Cerebellar cortex (tissue), 1 donor: Measurements from ENCODE around the gene NINL.
"Not testable (repeated sequence)": the region's sequence is repeated elsewhere in the genome, so short reads cannot be mapped to it uniquely, and the experiment has no call there.

ENCODE experiments used
- DNase-seq: peaks from one replicate; pipeline ENCODE4 v3.0.0-alpha.2; 2015; ENCODE audit warnings: low spot score

Gene NINL

DNA sequence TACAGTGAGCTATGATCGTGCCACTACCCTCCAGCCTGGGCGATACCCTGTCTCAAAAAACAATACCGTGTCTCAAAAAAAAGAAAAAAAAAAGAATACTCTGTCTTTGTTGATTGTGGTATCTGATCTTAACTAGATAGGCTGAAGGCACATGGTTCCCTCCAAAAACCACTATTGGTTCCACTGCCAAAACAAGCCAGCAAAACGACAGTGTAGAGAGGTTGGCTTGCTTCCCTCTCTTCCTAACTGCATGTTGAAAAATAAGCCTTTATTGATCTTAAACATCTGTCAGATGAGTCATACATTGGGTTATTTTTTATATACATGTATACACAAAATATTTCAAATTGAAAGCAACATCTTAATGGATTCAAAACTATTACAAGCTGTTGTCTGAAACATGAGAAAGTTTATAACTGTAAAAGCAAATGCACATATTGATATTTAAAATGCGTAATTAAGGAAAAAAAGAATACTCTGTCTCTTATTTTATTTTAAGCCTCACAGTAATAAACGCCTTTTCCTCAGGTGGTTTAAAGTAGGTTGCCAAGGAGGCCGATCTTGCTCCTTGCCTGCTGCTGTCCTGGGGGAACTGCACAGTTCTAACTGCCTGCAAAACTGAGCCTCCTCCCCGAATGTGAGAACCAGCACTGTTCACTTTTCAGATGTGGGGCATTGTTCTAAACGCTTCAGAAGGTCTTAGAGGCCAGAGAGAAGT, 7.0 kb upstream of the NINL start:
- no peak for DNase-seq

DNA sequence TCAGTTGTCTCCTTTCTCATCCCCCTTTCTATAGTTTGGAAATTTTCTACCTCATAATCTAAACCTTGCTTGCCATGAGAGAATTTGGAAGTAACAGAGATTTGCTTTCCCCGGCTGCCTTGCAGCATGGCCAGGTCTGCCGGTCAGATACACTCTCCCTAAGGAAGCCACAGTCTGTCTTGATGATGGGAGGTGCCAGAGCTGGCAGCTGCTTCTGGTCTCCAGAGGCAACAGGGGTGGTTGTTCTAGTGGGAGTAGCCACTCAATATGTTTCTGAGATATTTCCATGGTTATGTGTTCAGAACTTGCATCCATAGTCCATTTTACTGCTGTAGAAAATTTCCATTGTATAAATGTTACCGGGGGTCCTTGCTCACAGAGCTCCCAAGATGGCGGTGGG, 5.4 kb upstream of the NINL start:
- DNase-seq: not testable (repeated sequence)

DNA sequence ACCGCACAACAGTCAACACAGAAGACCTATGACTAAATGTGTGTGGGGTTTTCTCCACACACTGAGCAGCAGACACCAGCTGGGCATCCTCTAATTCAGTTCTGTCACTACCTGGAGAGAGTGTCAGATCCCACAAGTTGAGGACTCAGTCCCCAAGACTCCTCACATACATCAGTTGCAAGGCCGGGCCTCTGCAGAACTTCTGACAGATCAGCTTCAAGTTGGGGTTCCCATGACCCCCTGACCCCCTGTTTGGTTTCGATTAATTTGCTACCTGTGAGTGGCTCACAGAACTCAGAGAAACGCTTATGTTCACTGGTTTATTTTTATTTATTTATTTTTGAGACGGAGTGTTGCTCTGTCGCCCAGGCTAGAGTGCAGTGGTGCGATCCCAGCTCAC, 3.2 kb upstream of the NINL start:
- no peak for DNase-seq

GRCh38 chr20:25587536-25587935, 2.2 kb upstream of the NINL start:
- DNase-seq: no peak

- no peak for DNase-seq
Measured at GRCh38 chr20:25586877-25587276, 1.5 kb upstream of the NINL start.

- not testable (repeated sequence) for DNase-seq
Measured at GRCh38 chr20:25583607-25584006, 1.7 kb downstream of the NINL start.

DNA sequence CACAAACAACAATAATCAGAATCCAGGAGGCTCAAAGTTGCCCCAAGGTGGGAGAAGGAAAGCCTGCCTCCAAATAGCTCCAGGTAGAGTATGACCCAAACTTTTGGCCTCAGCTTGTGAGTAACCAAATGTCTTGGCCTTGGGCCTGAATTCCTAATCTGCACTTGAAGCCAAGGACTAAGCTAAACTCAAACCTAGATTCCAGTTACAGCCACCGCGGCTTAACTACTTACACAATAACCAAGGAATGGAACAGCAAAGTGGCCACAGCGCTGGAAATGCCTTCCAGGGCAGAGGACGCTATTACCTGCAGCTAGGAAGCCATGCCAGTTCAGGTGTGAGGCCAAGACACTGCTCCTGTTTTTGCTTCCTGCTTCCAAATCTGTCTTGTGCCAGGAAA, 4.6 kb downstream of the NINL start:
- DNase-seq: no peak

DNA sequence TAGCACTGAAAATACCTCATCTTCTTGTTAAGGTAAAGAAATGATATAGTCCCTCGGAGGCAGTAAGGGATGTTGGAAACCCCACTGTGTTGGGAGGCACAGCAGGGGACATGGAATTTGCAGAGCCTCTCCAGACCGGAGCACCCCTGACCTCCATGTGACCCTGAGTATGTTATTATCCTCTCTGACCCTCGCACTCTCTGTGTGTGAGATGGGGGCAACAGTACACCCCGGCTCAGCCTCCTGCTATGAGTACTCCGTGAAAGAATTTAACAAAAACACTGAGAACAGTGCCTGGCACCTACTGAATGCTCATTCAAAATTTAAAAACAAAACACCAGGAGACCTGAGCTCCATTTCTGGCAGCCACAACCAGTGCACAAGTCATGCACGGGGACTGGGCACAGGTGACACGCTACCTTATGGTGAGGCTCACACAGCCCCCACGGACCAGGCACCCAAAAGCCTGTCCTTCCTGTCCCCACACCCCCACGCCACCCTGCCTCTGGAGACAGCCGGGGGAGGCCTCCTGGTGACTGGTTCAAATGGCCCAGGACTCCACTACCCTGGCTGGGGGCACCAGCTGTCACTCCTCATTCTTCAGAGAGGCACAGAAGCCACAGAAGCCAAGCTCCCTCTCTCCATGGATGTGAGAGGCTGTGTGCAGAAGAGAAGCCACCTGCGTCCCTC, 6.1 kb downstream of the NINL start:
- no peak for DNase-seq

DNA sequence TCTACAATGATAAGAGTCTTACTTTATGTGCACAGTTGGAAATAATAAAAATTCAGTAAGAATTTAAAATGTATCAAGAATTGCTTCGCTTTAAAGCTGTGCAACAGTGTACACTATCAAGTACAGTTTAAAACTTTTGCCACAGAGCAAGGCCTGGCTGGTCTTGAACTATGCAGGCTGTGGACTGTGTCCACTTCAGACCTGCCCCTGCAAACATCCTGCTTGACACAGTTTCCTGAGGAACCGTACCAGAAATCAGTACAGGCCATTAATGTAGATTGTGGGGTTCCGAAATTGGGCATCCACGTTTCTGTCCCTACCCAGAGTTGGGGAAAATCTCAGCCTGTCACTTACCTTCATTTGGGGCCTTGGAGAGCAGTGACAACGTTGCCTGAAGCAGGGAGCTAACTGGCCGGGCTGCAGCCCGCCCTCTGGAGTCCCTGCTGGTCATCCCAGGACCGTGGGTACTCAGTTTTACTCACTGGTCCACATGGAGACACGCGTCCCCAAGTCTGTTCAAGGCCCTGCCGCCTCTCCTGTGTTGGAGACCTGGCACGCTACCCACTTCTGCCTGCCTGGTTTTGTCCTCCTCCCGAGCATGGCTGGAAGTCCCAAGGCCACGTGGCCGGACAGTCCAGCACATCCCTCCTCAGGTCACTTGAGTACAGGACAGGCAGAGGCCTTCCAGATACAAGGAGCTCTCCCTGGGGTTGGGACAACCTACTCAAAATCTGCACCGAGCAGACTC, 8.4 kb downstream of the NINL start:
- peak; percentile 8 for DNase-seq

- peak; percentile 40 for DNase-seq
Measured at GRCh38 chr20:25574411-25574810, 10.9 kb downstream of the NINL start.

DNA sequence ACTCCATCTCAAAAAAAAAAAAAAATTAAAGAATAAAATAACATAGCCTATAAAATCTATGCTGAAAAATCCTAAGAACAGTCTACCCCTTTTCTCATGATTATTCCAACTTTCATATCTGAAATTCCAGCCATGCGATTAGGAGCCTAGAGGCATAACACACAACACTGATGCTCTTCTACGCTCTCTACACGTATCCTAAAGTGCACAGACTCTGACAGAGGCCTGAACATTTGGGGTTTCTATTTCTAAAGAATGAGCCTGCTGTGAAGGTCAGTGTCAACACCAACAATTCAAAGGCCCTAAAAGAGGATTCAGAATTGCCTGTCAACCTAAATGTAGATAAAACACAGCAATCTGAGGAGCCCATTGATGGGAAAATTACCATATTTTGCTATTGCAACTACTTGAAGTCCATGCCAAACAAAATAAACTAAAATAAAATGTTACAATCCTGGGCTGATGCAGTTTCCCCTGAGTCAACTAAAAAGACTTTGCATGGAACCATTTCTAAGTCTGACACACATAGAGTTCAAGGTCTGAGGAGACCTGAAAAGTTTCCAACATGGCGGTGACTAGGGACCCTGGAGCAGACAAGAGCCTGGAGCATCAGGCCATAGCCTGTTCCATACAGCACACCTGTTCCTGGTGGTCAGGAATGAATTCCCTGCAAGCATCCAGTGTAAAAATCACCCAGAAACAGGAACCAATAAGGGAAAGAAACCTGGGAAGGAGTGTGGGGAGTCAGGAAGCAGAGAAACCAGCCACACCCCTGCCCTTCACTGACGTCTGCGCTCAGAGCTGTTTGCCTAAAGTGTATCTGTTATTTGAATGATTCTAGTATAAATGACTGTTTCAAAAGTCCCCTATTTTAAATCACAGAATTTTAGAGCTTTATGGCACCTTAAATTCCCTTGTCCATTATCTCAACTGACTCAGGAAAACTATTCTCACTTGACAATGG, 11.8 kb downstream of the NINL start:
- no peak for DNase-seq

DNA sequence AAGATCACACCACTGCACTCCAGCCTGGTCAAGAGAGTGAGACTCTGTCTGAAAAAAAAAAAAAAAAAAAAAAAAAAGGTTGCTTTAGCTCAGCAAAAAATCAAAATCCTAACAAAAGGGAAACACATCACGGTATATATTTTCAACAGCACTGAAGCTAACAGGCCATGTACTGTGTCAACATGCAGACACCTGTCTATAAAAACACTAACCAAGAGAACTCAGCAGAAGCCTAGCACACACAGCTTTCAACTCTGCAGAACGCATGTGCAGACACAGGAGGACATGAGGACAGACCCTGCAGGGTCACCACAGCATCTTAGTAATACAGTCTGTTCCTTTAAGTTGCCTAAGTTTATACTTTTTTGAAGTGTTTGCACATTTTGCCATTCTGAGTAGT, 13.5 kb downstream of the NINL start:
- DNase-seq: no peak

DNA sequence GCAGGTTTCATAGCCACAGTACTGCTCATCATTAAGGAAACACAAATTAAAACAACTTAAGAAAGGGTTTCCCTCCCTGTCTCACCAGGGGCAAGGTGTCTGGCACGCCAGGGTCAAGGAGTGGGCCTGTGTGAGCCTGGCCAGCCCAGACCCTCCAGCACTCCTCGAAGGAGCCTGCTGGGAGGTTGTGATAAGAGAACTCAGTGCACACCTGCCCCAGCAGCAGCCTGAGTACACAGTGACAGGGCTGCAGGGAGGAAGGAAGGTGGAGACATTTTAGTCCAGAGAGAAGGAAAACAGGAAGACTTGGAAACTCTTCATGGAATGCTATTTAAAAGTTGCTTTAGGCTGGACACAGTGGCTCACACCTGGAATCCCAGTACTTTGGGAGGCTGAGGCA, 14.1 kb downstream of the NINL start:
- DNase-seq: no peak

GRCh38 chr20:25570148-25570530, 15.2 kb downstream of the NINL start:
- DNase-seq: no peak

- DNase-seq: no peak
Measured at GRCh38 chr20:25567286-25567685, 18.0 kb downstream of the NINL start.

GRCh38 chr20:25566821-25567220, 18.5 kb downstream of the NINL start:
- DNase-seq: no peak

DNA sequence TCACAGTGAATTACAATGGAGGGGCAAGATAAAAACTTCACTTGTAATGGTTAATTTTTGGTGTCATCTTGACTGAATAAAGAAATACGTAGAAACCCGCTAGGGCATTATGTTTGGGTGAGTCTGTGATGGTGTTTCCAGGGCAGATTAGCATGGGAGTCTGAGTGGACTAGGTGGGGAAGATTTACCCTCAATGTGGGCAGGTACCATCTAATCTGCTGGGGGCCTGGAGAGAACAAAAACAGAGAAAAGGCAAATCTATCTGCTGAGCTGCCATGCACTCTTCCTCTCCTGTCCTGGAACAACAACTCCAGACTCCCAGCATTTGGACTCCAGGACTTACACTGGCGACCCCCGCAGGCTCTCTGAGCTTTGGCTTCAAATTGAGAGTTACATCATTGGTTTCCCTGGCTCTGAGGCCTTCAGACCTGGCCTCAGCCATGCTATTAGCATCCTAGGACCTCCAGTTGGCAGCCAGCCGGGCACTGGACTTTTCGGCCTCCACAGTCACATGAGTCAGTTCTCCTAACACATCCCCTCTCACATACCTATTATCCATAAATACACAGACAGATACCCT, 19.7 kb downstream of the NINL start:
- no peak for DNase-seq

DNA sequence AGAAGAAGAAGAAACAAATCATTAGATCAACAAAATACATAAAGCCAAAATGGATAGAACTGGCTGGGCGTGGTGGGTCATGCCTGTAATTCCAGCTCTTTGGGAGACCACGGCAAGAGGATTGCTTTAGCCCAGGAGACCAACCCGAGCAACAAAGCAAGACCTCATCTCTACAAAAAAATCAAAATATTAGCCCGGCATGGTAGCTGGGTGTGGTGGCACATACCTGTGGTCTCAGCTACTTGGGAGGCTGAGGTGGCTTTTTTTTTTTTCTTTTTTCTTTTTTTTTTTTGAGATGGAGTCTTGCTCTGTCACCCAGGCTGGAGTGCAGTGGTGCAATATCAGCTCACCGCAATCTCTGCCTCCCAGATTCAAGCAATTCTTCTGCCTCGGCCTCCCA, 21.5 kb downstream of the NINL start:
- no peak for DNase-seq

GRCh38 chr20:25563362-25563761, 22.0 kb downstream of the NINL start:
- no peak for DNase-seq

DNA sequence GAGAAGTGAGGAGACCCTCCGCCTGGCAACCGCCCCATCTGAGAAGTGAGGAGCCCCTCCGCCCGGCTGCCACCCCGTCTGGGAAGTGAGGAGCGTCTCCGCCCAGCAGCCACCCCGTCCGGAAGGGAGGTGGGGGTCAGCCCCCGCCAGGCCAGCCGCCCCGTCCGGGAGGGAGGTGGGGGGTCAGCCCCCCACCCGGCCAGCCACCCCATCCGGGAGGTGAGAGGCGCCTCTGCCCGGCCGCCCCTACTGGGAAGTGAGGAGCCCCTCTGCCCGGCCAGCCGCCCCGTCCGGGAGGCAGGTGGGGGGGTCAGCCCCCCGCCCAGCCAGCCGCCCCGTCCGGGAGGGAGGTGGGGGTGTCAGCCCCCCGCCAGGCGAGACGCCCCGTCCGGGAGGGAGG, 23.6 kb downstream of the NINL start:
- DNase-seq: not testable (repeated sequence)

DNA sequence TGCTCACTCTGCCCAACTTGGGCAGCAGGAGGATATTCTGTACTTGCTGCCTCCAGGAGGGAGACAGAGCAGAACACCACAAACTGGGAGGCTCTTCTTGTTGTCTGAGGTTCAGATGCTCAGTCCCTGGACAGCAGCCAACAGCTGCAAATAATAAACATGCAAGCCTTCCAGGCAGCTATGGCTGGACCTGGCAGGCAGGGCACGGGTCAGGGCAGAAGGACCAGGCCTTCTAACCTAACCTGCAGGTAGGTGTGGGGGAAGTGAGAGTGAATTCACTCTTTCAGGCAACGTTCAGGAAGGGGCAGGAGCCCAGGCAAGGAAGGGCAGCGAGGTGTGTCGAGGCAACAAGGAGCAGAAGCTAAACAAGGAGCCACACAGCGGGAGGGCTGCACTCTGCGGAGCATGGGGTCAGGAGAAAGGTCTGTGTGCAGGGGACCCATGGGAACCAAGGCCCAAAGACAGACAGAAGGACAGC, 31.5 kb downstream of the NINL start:
- DNase-seq: no peak
